WTC11 (cell line): ENCODE measurements around the gene ARHGEF28. TPM values are rescaled to one million over a fixed set of nuclear protein-coding genes. Genes with fewer than 3 reads are reported as not detected.
A peak's percentile ranks its signal among the peaks of the same experiment; 100 is the strongest.

ENCODE experiments used
- ATAC-seq: fragments of 200-7000 bp; cut with Tn5 transposase; 2 replicates; pipeline ENCODE4 v1.10.0; 2021; ENCODE audit warnings: mild to moderate bottlenecking, moderate library complexity
- CTCF ChIA-PET: fragments of 300-600 bp; sonication (Branson Sonifier 250); formaldehyde crosslinking; loops from one replicate; lab custom pipeline; 2021; ENCODE audit warnings: antibody characterized with exemption; lab: Charles Lee
- POLR2A ChIA-PET: fragments of 350-600 bp; sonication (Branson Sonifier 250); formaldehyde crosslinking; loops from one replicate; lab custom pipeline; 2021; ENCODE audit warnings: antibody characterized with exemption; lab: Charles Lee
- DNase-seq: peaks from one replicate; pipeline ENCODE4 v3.0.0; 2021; ENCODE audit warnings: low spot score
- H3K27ac Mint-ChIP-seq: 2 replicates; pipeline ENCODE4 v1.8.0; 2021; ENCODE audit warnings: mixed read lengths
- H3K27me3 Mint-ChIP-seq: 2 replicates; pipeline ENCODE4 v1.8.0; 2021; ENCODE audit warnings: low read depth, mild to moderate bottlenecking, moderate library complexity, mixed read lengths
- H3K36me3 Mint-ChIP-seq: 2 replicates; pipeline ENCODE4 v1.8.0; 2021; ENCODE audit warnings: mixed read lengths
- H3K4me1 Mint-ChIP-seq: 2 replicates; pipeline ENCODE4 v1.8.0; 2022; ENCODE audit warnings: mixed read lengths
- H3K4me3 Mint-ChIP-seq: 2 replicates; pipeline ENCODE4 v1.8.0; 2021; ENCODE audit warnings: mild to moderate bottlenecking, moderate library complexity, mixed read lengths
- H3K9me3 Mint-ChIP-seq: 2 replicates; pipeline ENCODE4 v1.8.0; 2021; ENCODE audit warnings: mixed read lengths
- ATF2 ChIP-seq: sonication (generic); formaldehyde crosslinking; IDR thresholded peaks from 2 replicates; pipeline ENCODE4 v1.8.1; 2022; ENCODE audit warnings: low read depth, missing genetic modification reagents, borderline replicate concordance
- CREB1 ChIP-seq: sonication (generic); formaldehyde crosslinking; IDR thresholded peaks from 2 replicates; pipeline ENCODE4 v1.8.0; 2023; ENCODE audit warnings: mild to moderate bottlenecking, missing genetic modification reagents
- ESRRA ChIP-seq: sonication (generic); formaldehyde crosslinking; IDR thresholded peaks from 2 replicates; pipeline ENCODE4 v1.8.1; 2022; ENCODE audit warnings: mild to moderate bottlenecking, missing genetic modification reagents, borderline replicate concordance
- FOXJ3 ChIP-seq: sonication (generic); formaldehyde crosslinking; IDR thresholded peaks from 2 replicates; pipeline ENCODE4 v1.9.0; 2021; ENCODE audit warnings: missing genetic modification reagents, mild to moderate bottlenecking, borderline replicate concordance
- FOXK1 ChIP-seq: sonication (generic); formaldehyde crosslinking; IDR thresholded peaks from 2 replicates; pipeline ENCODE4 v1.8.0; 2022; ENCODE audit warnings: mild to moderate bottlenecking, moderate library complexity, missing genetic modification reagents
- GRHL2 ChIP-seq: fragments of 250-450 bp; sonication (Bioruptor Pico); IDR thresholded peaks from 2 replicates; pipeline ENCODE4 v1.8.0; 2022; ENCODE audit warnings: mild to moderate bottlenecking, moderate library complexity; ENCODE audit not compliant: insufficient replicate concordance, severe bottlenecking
- GTF2I ChIP-seq: fragments of 250-450 bp; sonication (Bioruptor Pico); conservative IDR thresholded peaks from 2 replicates; pipeline ENCODE4 v1.4.0; 2021; ENCODE audit warnings: mild to moderate bottlenecking
- HMGXB4 ChIP-seq: sonication (generic); formaldehyde crosslinking; IDR thresholded peaks from 2 replicates; pipeline ENCODE4 v1.8.1; 2023; ENCODE audit warnings: mild to moderate bottlenecking, moderate library complexity, missing genetic modification reagents
- MAX ChIP-seq: sonication (generic); formaldehyde crosslinking; IDR thresholded peaks from 2 replicates; pipeline ENCODE4 v1.8.0; 2022; ENCODE audit warnings: mild to moderate bottlenecking, missing genetic modification reagents
- MXD4 ChIP-seq: fragments of 250-450 bp; sonication (Bioruptor Pico); IDR thresholded peaks from 2 replicates; pipeline ENCODE4 v1.8.0; 2021; ENCODE audit warnings: mild to moderate bottlenecking, moderate library complexity, borderline replicate concordance
- NR2C2 ChIP-seq: sonication (generic); formaldehyde crosslinking; IDR thresholded peaks from 2 replicates; pipeline ENCODE4 v1.8.0; 2022; ENCODE audit warnings: mild to moderate bottlenecking, missing genetic modification reagents
- NR3C1 ChIP-seq: sonication (generic); formaldehyde crosslinking; conservative IDR thresholded peaks from 2 replicates; pipeline ENCODE4 v1.8.1; 2023; ENCODE audit warnings: low read depth, mild to moderate bottlenecking, missing genetic modification reagents
- TEAD1 ChIP-seq: sonication (generic); formaldehyde crosslinking; IDR thresholded peaks from 2 replicates; pipeline ENCODE4 v1.8.0; 2022; ENCODE audit warnings: mild to moderate bottlenecking, missing genetic modification reagents
- TEAD4 ChIP-seq: sonication (generic); formaldehyde crosslinking; IDR thresholded peaks from 2 replicates; pipeline ENCODE4 v1.8.0; 2022; ENCODE audit warnings: mild to moderate bottlenecking, missing genetic modification reagents
- USF2 ChIP-seq: sonication (generic); formaldehyde crosslinking; IDR thresholded peaks from 2 replicates; pipeline ENCODE4 v1.8.1; 2023; ENCODE audit warnings: mild to moderate bottlenecking, missing genetic modification reagents, moderate library complexity
- ZNF121 ChIP-seq: sonication (generic); formaldehyde crosslinking; IDR thresholded peaks from 2 replicates; pipeline ENCODE4 v1.8.0; 2023; ENCODE audit warnings: missing genetic modification reagents
- ZNF138 ChIP-seq: sonication (generic); formaldehyde crosslinking; conservative IDR thresholded peaks from 2 replicates; pipeline ENCODE4 v1.8.1; 2022; ENCODE audit warnings: mild to moderate bottlenecking, moderate library complexity, missing genetic modification reagents
- ZNF416 ChIP-seq: fragments of 250-450 bp; sonication (Bioruptor Pico); IDR thresholded peaks from 2 replicates; pipeline ENCODE4 v1.9.0; 2021; ENCODE audit warnings: mild to moderate bottlenecking, inconsistent platforms
- ZNF425 ChIP-seq: fragments of 250-450 bp; sonication (Bioruptor Pico); conservative IDR thresholded peaks from 2 replicates; pipeline ENCODE4 v1.9.0; 2021; ENCODE audit warnings: mild to moderate bottlenecking
- total RNA-seq: library from RNA; stranded (reverse); gene quantifications from 3 replicates; pipeline ENCODE4 v1.2.3, GENCODE V29; 2021

The ARHGEF28 gene
- total RNA-seq, 1 experiment from 2014 or later: 0.96 TPM

- H3K27me3 Mint-ChIP-seq: peaks cover 24% of the 10 kb centered on the region
- peak; percentile 48; the same call in 1 of the 2 replicates for ATAC-seq
- CTCF ChIA-PET: interaction anchor here (1.3 kb wide), 1 partner anchor 51 kb away, joined by 3 read pairs; no protein-coding TSS in a partner anchor
Observed at GRCh38 chr5:73642344-73642743, 16.3 kb downstream of the ARHGEF28 start.

GRCh38 chr5:73644385-73644963 is 18.5 kb downstream of the ARHGEF28 start:
- peak; percentile 73 for ATAC-seq
- no peak for DNase-seq
- Mint-ChIP-seq H3K27ac (peak overlapping the region; percentile 52), H3K27me3 (peaks cover 24% of the 10 kb centered on the region), H3K9me3 (no peaks in the 10 kb centered on the region), H3K4me3 (peak overlapping the region; percentile 24), H3K36me3 (no peaks in the 10 kb centered on the region), H3K4me1 (peaks cover 36% of the 10 kb centered on the region)
- POLR2A ChIA-PET: no interaction called here
- CTCF ChIA-PET: interaction anchor here (0.8 to 1.1 kb wide), 4 partner anchors 13 to 148 kb away, joined by 3 to 6 read pairs (median 4); no protein-coding TSS in a partner anchor
- no peak for TF ChIP-seq ATF2 (CRISPR knock-in tag)
- TF ChIP-seq ZNF138 (CRISPR knock-in tag): no peak
- TF ChIP-seq USF2 (CRISPR knock-in tag): no peak
- no peak for TF ChIP-seq FOXJ3 (CRISPR knock-in tag)
- no peak for TF ChIP-seq TEAD1
- TF ChIP-seq ZNF121 (CRISPR knock-in tag): no peak
- TF ChIP-seq ZNF425 (CRISPR knock-in tag): no peak
- no peak for TF ChIP-seq ZNF416
- no peak for TF ChIP-seq ESRRA
- TF ChIP-seq GTF2I (CRISPR knock-in tag): no peak
- TF ChIP-seq CREB1 (CRISPR knock-in tag): no peak
- TF ChIP-seq NR3C1: no peak

More at GRCh38 chr5:73642344-73642743, 16.3 kb downstream of the ARHGEF28 start:
- H3K4me3 Mint-ChIP-seq: no peak overlapping the region
- H3K36me3 Mint-ChIP-seq: no peaks in the 10 kb centered on the region
- POLR2A ChIA-PET: no interaction called here
- DNase-seq: no peak
- no peak for TF ChIP-seq TEAD1
- TF ChIP-seq GRHL2 (CRISPR knock-in tag): no peak
- TF ChIP-seq GTF2I (CRISPR knock-in tag): no peak
- TF ChIP-seq FOXK1 (CRISPR knock-in tag): no peak
- no peak for TF ChIP-seq TEAD4 (CRISPR knock-in tag)
- TF ChIP-seq MAX (CRISPR knock-in tag): no peak
- no peak for TF ChIP-seq MXD4 (CRISPR knock-in tag)
- no peak for TF ChIP-seq HMGXB4
- no peak for TF ChIP-seq NR3C1
- no peak for TF ChIP-seq NR2C2 (CRISPR knock-in tag)
- no peak overlapping the region for H3K27ac Mint-ChIP-seq
- H3K9me3 Mint-ChIP-seq: no peaks in the 10 kb centered on the region
- peaks cover 44% of the 10 kb centered on the region for H3K4me1 Mint-ChIP-seq
